Erythroblast (primary cell): ENCODE measurements around the gene TBX15.

Experiments used
- GATA1 ChIP-seq: IDR thresholded peaks from 2 replicates; pipeline ENCODE4 v1.6.1; 2011; ENCODE audit warnings: low read depth, mild to moderate bottlenecking, control low read depth, low read length, moderate library complexity
- POLR2A ChIP-seq: IDR thresholded peaks from 2 replicates; pipeline ENCODE4 v1.6.1; 2011; ENCODE audit warnings: mild to moderate bottlenecking, low read length

- TF ChIP-seq POLR2A (no peak), GATA1 (no peak)
These were observed 516 bp downstream of the TBX15 start for GRCh38 chr1:118987468-118988185.
